Fibroblast of lung (primary cell): ENCODE data around the gene HIPK2. TPM values are rescaled to one million over a fixed set of nuclear protein-coding genes. Genes with fewer than 3 reads are reported as not detected.

Source experiments
- DNase-seq, 2 donors: peaks; one replicate each; pipeline versions ENCODE4 v3.0.0 to v3.0.0-alpha.2; 2010; ENCODE audit warnings: low read depth in 2 of 2
- H2AFZ ChIP-seq: 2 replicates; pipeline ENCODE4 v1.5.1; 2012; ENCODE audit warnings: low read length, control low read depth, inconsistent platforms
- H3K27ac ChIP-seq: 2 replicates; pipeline ENCODE4 v1.5.1; 2011; ENCODE audit warnings: low read length, control low read depth; ENCODE audit not compliant: insufficient read depth
- H3K27me3 ChIP-seq: 2 replicates; pipeline ENCODE4 v1.5.1; 2011; ENCODE audit warnings: mild to moderate bottlenecking, low read length; ENCODE audit not compliant: control insufficient read depth, insufficient read depth
- H3K36me3 ChIP-seq: 2 replicates; pipeline ENCODE4 v1.5.1; 2011; ENCODE audit warnings: low read length; ENCODE audit not compliant: control insufficient read depth, insufficient read depth
- H3K4me1 ChIP-seq: 2 replicates; pipeline ENCODE4 v1.5.1; 2011; ENCODE audit warnings: low read length; ENCODE audit not compliant: control insufficient read depth, insufficient read depth; ENCODE audit errors: extremely low read depth
- H3K4me2 ChIP-seq: 2 replicates; pipeline ENCODE4 v1.5.1; 2011; ENCODE audit warnings: low read length, control low read depth; ENCODE audit not compliant: insufficient read depth; ENCODE audit errors: extremely low read depth
- H3K4me3 ChIP-seq, 4 experiments: fragments of 200-600 bp in 1 of 4; sonication (generic) in 1 of 4; replicated peaks in 1 of 4; 2 replicates each; pipeline ENCODE4 v1.5.1; 2011 to 2016; ENCODE audit warnings: low read length in 4 of 4, low read depth in 3 of 4, mild to moderate bottlenecking in 3 of 4, control low read depth in 2 of 4, inconsistent platforms in 1 of 4, mixed read lengths in 1 of 4; ENCODE audit not compliant: insufficient read depth in 1 of 4; ENCODE audit errors: control extremely low read depth in 1 of 4
- H3K79me2 ChIP-seq: 2 replicates; pipeline ENCODE4 v1.5.1; 2012; ENCODE audit warnings: mild to moderate bottlenecking, low read length, inconsistent platforms; ENCODE audit not compliant: control insufficient read depth, insufficient read depth
- H3K9ac ChIP-seq: 2 replicates; pipeline ENCODE4 v1.5.1; 2011; ENCODE audit warnings: mild to moderate bottlenecking, low read length, control low read depth; ENCODE audit not compliant: insufficient read depth
- H3K9me3 ChIP-seq: 2 replicates; pipeline ENCODE4 v1.5.1; 2012; ENCODE audit warnings: low read depth, low read length; ENCODE audit not compliant: control insufficient read depth, insufficient read depth
- H4K20me1 ChIP-seq: 2 replicates; pipeline ENCODE4 v1.5.1; 2011; ENCODE audit warnings: low read length; ENCODE audit not compliant: control insufficient read depth, insufficient read depth; ENCODE audit errors: extremely low read depth
- CTCF ChIP-seq, 2 donors: IDR thresholded peaks in 1 of 2; conservative IDR thresholded peaks in 1 of 2; 1 replicate in 1 of 2; 2 replicates in 1 of 2; pipeline ENCODE4 v1.5.1; 2011 to 2012; ENCODE audit warnings: low read length in 2 of 2, control low read depth in 1 of 2, inconsistent platforms in 1 of 2, low read depth in 1 of 2, mild to moderate bottlenecking in 1 of 2
- EZH2 ChIP-seq: IDR thresholded peaks from 2 replicates; pipeline ENCODE4 v1.5.1; 2012; ENCODE audit warnings: low read length, control low read depth, mild to moderate bottlenecking; ENCODE audit errors: missing control alignments
- polyA plus RNA-seq, 2 donors: library from polyadenylated mRNA; depleted of rRNA in 1 of 2; stranded (reverse) in 1 of 2; unstranded in 1 of 2; fragments of >200 nt; gene quantifications; 2 replicates each; pipeline ENCODE4 v1.2.1, GENCODE V29; 2011 to 2012; ENCODE audit warnings: missing spikeins in 1 of 2
- total RNA-seq: library from RNA; depleted of rRNA; stranded (reverse); fragments of >200 nt; gene quantifications from 2 replicates; pipeline ENCODE4 v1.2.1, GENCODE V29; 2014

Gene HIPK2
- total and polyA plus RNA-seq, 2 donors (not counting 1 experiment from before 2014, with no cell fraction given) = 10.1 to 11.1 TPM

DNA sequence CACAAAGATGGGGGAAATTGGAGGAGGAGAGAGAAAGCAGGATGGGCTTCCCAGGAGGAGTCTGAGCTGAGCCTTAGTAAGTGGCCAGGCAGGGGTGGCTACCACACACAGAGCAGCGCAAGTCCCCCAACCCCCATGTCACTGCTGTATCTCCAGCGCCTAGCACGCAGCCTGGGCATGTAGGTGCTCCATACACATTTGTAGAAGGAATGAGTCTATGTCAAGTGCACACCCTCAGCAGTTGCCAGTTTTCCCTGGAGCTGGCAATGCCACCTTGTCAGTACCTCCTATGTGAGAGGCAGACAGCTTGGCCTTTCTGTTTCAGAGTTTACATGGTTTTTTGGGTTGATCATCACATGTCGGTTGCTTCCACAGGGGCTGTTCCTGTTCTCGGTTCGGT, 138.2 kb downstream of the HIPK2 start:
- no peak overlapping the region for H3K4me3 ChIP-seq
- no peak for DNase-seq
- no peaks in the 10 kb centered on the region for H3K4me1 ChIP-seq
- no peak overlapping the region for H3K4me2 ChIP-seq
- H3K36me3 ChIP-seq = peaks cover 2% of the 10 kb centered on the region
- H3K27me3 ChIP-seq = no peaks in the 10 kb centered on the region
- TF ChIP-seq CTCF (conservative IDR thresholded peaks at IDR 0.05 in 1 of 2, IDR thresholded peaks at IDR 0.05 in 1 of 2; ENCODE audit: low read depth in 1 of 2, low read length in 2 of 2) (no peak), EZH2 (no peak)
- H3K27ac ChIP-seq = no peak overlapping the region
- H4K20me1 ChIP-seq = no peaks in the 10 kb centered on the region
- H3K9ac ChIP-seq = no peak overlapping the region
- H3K79me2 ChIP-seq = peaks cover 14% of the 10 kb centered on the region
- H2AFZ ChIP-seq = no peak overlapping the region
- no peaks in the 10 kb centered on the region for H3K9me3 ChIP-seq

DNA sequence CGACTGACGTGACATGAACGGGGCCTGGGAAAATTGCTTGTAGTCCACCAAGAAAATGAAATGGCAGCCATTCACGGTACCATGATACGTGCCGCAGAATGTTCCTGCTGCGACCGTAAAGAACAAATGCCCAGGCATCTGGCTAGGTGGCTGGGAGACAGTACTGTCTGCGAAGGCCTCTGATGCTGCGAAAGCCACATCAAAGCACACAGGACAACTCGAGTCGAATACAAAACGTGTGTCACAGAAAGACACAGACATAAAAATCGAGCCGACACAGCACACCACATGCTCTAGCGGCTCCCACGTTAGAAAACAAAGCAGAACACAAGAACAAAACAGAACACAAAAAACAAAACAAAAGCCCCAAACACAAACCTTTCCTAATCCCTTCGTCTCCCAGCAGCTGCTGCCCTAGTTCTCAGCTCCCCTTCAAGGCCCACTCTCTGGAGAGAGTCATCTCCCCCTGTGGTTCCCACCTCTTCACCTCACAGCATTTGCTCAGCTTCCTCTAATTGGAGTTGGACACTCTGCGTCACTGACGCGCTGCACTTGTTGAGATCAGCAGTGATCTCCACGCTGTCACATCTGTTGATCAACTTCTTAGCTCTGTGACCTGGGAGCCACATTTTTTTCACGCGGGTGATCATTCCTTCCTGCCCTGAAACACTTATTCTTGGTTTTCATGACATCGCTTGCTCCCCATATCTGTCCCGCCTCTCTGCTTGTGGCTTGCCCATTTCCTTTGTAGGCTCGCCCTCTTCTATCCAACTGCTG, 142.1 kb downstream of the HIPK2 start:
- Histone ChIP-seq H3K4me2 (no peak overlapping the region), H3K4me3 (no peak overlapping the region), H4K20me1 (no peaks in the 10 kb centered on the region), H3K4me1 (no peaks in the 10 kb centered on the region), H3K27ac (no peak overlapping the region), H3K27me3 (no peaks in the 10 kb centered on the region), H3K79me2 (peaks cover 14% of the 10 kb centered on the region), H2AFZ (no peak overlapping the region), H3K36me3 (no peaks in the 10 kb centered on the region), H3K9me3 (no peaks in the 10 kb centered on the region), H3K9ac (no peak overlapping the region)
- no peak for DNase-seq
- TF ChIP-seq CTCF (conservative IDR thresholded peaks at IDR 0.05 in 1 of 2, IDR thresholded peaks at IDR 0.05 in 1 of 2; ENCODE audit: low read depth in 1 of 2, low read length in 2 of 2) = no peak
- TF ChIP-seq EZH2 = no peak

GRCh38 chr7:139634087-139634486, 143.7 kb downstream of the HIPK2 start:
- no peak for TF ChIP-seq EZH2
- TF ChIP-seq CTCF (conservative IDR thresholded peaks at IDR 0.05 in 1 of 2, IDR thresholded peaks at IDR 0.05 in 1 of 2; ENCODE audit: low read depth in 1 of 2, low read length in 2 of 2) = no peak
- Histone ChIP-seq H3K36me3 (no peaks in the 10 kb centered on the region), H3K9ac (no peak overlapping the region), H2AFZ (no peak overlapping the region), H3K4me1 (no peaks in the 10 kb centered on the region), H3K27ac (no peak overlapping the region), H4K20me1 (no peaks in the 10 kb centered on the region), H3K27me3 (no peaks in the 10 kb centered on the region), H3K9me3 (no peaks in the 10 kb centered on the region), H3K4me3 (no peak overlapping the region), H3K4me2 (no peak overlapping the region), H3K79me2 (peaks cover 11% of the 10 kb centered on the region)
- DNase-seq = no peak
